Peyer's patch (tissue), 4 donors: ENCODE data around the gene BEND5. TPM values are rescaled to one million over a fixed set of nuclear protein-coding genes. Genes with fewer than 3 reads are reported as not detected.

Experiments
- DNase-seq, 3 donors: peaks; one replicate each; pipeline ENCODE4 v3.0.0-alpha.2; 2017 to 2019
- H3K27ac ChIP-seq, 4 donors: fragments of 200-600 bp; sonication (generic); one replicate each; pipeline ENCODE4 v1.5.1; 2016 to 2019
- H3K27me3 ChIP-seq, 2 donors: fragments of 200-600 bp; sonication (generic); one replicate each; pipeline ENCODE4 v1.5.1; 2019
- H3K36me3 ChIP-seq, 3 donors: fragments of 200-600 bp; sonication (generic); one replicate each; pipeline ENCODE4 v1.5.1; 2016 to 2019
- H3K4me1 ChIP-seq, 4 donors: fragments of 200-600 bp; sonication (generic); one replicate each; pipeline ENCODE4 v1.5.1; 2016 to 2019
- H3K4me3 ChIP-seq, 4 donors: fragments of 200-600 bp; sonication (generic); 1 replicate in 3 of 4; 2 replicates in 1 of 4; pipeline ENCODE4 v1.5.1; 2016 to 2019; ENCODE audit warnings: mild to moderate bottlenecking in 1 of 4
- H3K9me3 ChIP-seq, 4 donors: fragments of 200-600 bp; sonication (generic); one replicate each; pipeline ENCODE4 v1.5.1; 2016 to 2019; ENCODE audit warnings: mild to moderate bottlenecking in 1 of 4
- CTCF ChIP-seq, 6 experiments: fragments of 450-650 bp in 4 of 6; fragments of 200-600 bp in 2 of 6; sonication (generic) in 1 of 6; IDR thresholded peaks; one replicate each; pipeline ENCODE4 v1.5.1; 2017 to 2019; ENCODE audit warnings: antibody characterized with exemption in 6 of 6, mild to moderate bottlenecking in 3 of 6, moderate library complexity in 1 of 6
- POLR2A ChIP-seq, 2 donors: fragments of 450-650 bp; IDR thresholded peaks; one replicate each; pipeline ENCODE4 v1.5.1; 2017; ENCODE audit warnings: antibody characterized with exemption in 2 of 2, mild to moderate bottlenecking in 2 of 2, moderate library complexity in 2 of 2
- total RNA-seq, 4 donors: library from RNA; depleted of rRNA; stranded (reverse); fragments of >200 nt; gene quantifications; one replicate each; pipeline ENCODE4 v1.1.0, GENCODE V29; 2016

The BEND5 gene
- total RNA-seq, 4 donors from 2014 or later, result 0.95 to 18.2 (median 1.6) TPM; not detected in 1

GRCh38 chr1:48765335-48765734 lies 11.4 kb downstream of the BEND5 start:
- no peak overlapping the region for H3K4me3 ChIP-seq

GRCh38 chr1:48761986-48762385 lies 14.7 kb downstream of the BEND5 start:
- no peaks in the 10 kb centered on the region for H3K4me1 ChIP-seq
- H3K27me3 ChIP-seq, result no peaks in the 10 kb centered on the region
- H3K4me3 ChIP-seq, result no peak overlapping the region
- H3K27ac ChIP-seq, result no peak overlapping the region
- H3K36me3 ChIP-seq, result peaks cover 0 to 5% (median 0%) of the 10 kb centered on the region in 3 donors
- no peaks in the 10 kb centered on the region for H3K9me3 ChIP-seq
- TF ChIP-seq POLR2A (IDR thresholded peaks at IDR 0.05) (no peak), CTCF (IDR thresholded peaks at IDR 0.05) (no peak)
- no peak for DNase-seq

More at GRCh38 chr1:48765335-48765734, 11.4 kb downstream of the BEND5 start:
- H3K27ac ChIP-seq, result no peak overlapping the region
- DNase-seq, result no peak
- no peak for TF ChIP-seq POLR2A (IDR thresholded peaks at IDR 0.05)
- no peak for TF ChIP-seq CTCF (IDR thresholded peaks at IDR 0.05)
- no peaks in the 10 kb centered on the region for H3K27me3 ChIP-seq
- H3K4me1 ChIP-seq, result no peaks in the 10 kb centered on the region
- H3K36me3 ChIP-seq, result no peaks in the 10 kb centered on the region
- no peaks in the 10 kb centered on the region for H3K9me3 ChIP-seq

GRCh38 chr1:48761411-48761810 lies 15.3 kb downstream of the BEND5 start:
- H3K27ac ChIP-seq, result no peak overlapping the region

GRCh38 chr1:48760857-48761256 lies 15.8 kb downstream of the BEND5 start:
- Histone ChIP-seq H3K4me3 (no peak overlapping the region), H3K27ac (no peak overlapping the region), H3K36me3 (peaks cover 0 to 5% (median 0%) of the 10 kb centered on the region in 3 donors), H3K9me3 (no peaks in the 10 kb centered on the region), H3K27me3 (no peaks in the 10 kb centered on the region), H3K4me1 (no peaks in the 10 kb centered on the region)
- DNase-seq, result no peak
- no peak for TF ChIP-seq POLR2A (IDR thresholded peaks at IDR 0.05)

More at GRCh38 chr1:48761411-48761810, 15.3 kb downstream of the BEND5 start:
- TF ChIP-seq CTCF (IDR thresholded peaks at IDR 0.05) (no peak), POLR2A (IDR thresholded peaks at IDR 0.05) (no peak)
- Histone ChIP-seq H3K4me3 (no peak overlapping the region), H3K9me3 (no peaks in the 10 kb centered on the region), H3K36me3 (peaks cover 0 to 5% (median 0%) of the 10 kb centered on the region in 3 donors), H3K4me1 (no peaks in the 10 kb centered on the region), H3K27me3 (no peaks in the 10 kb centered on the region)
- DNase-seq, result no peak

- no peaks in the 10 kb centered on the region for H3K27me3 ChIP-seq
- TF ChIP-seq POLR2A (IDR thresholded peaks at IDR 0.05) (no peak), CTCF (IDR thresholded peaks at IDR 0.05) (no peak)
- no peak for DNase-seq
- no peaks in the 10 kb centered on the region for H3K4me1 ChIP-seq
- no peak overlapping the region for H3K27ac ChIP-seq
- H3K36me3 ChIP-seq, result peaks cover 0 to 5% (median 0%) of the 10 kb centered on the region in 3 donors
- H3K4me3 ChIP-seq, result no peak overlapping the region
- no peaks in the 10 kb centered on the region for H3K9me3 ChIP-seq
Measured at GRCh38 chr1:48758976-48759375, 17.7 kb downstream of the BEND5 start.

- H3K9me3 ChIP-seq, result no peaks in the 10 kb centered on the region
- H3K27ac ChIP-seq, result no peak overlapping the region
- TF ChIP-seq POLR2A (IDR thresholded peaks at IDR 0.05) (no peak), CTCF (IDR thresholded peaks at IDR 0.05) (no peak)
- H3K36me3 ChIP-seq, result peaks cover 0 to 5% (median 0%) of the 10 kb centered on the region in 3 donors
- no peak for DNase-seq
- H3K4me1 ChIP-seq, result no peaks in the 10 kb centered on the region
- H3K4me3 ChIP-seq, result no peak overlapping the region
- H3K27me3 ChIP-seq, result no peaks in the 10 kb centered on the region
Measured at GRCh38 chr1:48757363-48757762, 19.3 kb downstream of the BEND5 start.
